HG03469 (cell line): ENCODE results near the gene PPP1R37.
A peak's percentile ranks its signal among the peaks of the same experiment; 100 is the strongest.

ENCODE experiments used
- ATAC-seq: cut with Tn5 transposase; IDR thresholded peaks from one replicate; pipeline ENCODE4 v1.9.1; 2021; ENCODE audit warnings: mild to moderate bottlenecking, moderate library complexity, moderate number of reproducible peaks; ENCODE audit not compliant: unreplicated experiment

Gene PPP1R37

GRCh38 chr19:45070861-45071544 lies 22.0 kb upstream of the PPP1R37 start:
- ATAC-seq, result no peak

- ATAC-seq, result no peak
These were observed 21.4 kb upstream of the PPP1R37 start for GRCh38 chr19:45071545-45071938.

- ATAC-seq, result no peak
These were observed 20.8 kb upstream of the PPP1R37 start for GRCh38 chr19:45071969-45072790.

- ATAC-seq, result no peak
These were observed 18.2 kb upstream of the PPP1R37 start for GRCh38 chr19:45074744-45075300.

- ATAC-seq, result peak; percentile 31
These were observed 17.5 kb upstream of the PPP1R37 start for GRCh38 chr19:45075301-45076028.

GRCh38 chr19:45076029-45076850 lies 16.7 kb upstream of the PPP1R37 start, which contains the start of gene ZNF296:
Gene ZNF296, minus strand, starts transcription at chr19:45076478. Its CDS starts 105 bp downstream, at chr19:45076373.
- peak; percentile 27 for ATAC-seq

- ATAC-seq, result no peak
These were observed 15.9 kb upstream of the PPP1R37 start for GRCh38 chr19:45076851-45077730.

- ATAC-seq, result no peak
These were observed 14.5 kb upstream of the PPP1R37 start for GRCh38 chr19:45078390-45079062.

GRCh38 chr19:45079063-45079910 lies 13.7 kb upstream of the PPP1R37 start, which contains the start of gene GEMIN7:
Gene GEMIN7, plus strand, starts transcription at chr19:45079260. Its CDS starts 10,855 bp downstream, at chr19:45090115.
- no peak for ATAC-seq

- no peak for ATAC-seq
These were observed 13.0 kb upstream of the PPP1R37 start for GRCh38 chr19:45079911-45080370.

GRCh38 chr19:45082170-45082569 lies 10.8 kb upstream of the PPP1R37 start:
- no peak for ATAC-seq

- no peak for ATAC-seq
These were observed 6.5 kb upstream of the PPP1R37 start for GRCh38 chr19:45086480-45086879.

- ATAC-seq, result no peak
These were observed 5.4 kb upstream of the PPP1R37 start for GRCh38 chr19:45087531-45087930.

- no peak for ATAC-seq
These were observed 2.9 kb upstream of the PPP1R37 start for GRCh38 chr19:45090034-45090433.

GRCh38 chr19:45090606-45091005 lies 2.4 kb upstream of the PPP1R37 start:
- no peak for ATAC-seq

GRCh38 chr19:45091031-45091923 lies 1.7 kb upstream of the PPP1R37 start:
- ATAC-seq, result peak; percentile 47

GRCh38 chr19:45094137-45094536 lies 1.2 kb downstream of the PPP1R37 start:
- no peak for ATAC-seq
